Endothelial cell of umbilical vein (primary cell): ENCODE data around the gene PLXNA4. TPM values are rescaled to one million over a fixed set of nuclear protein-coding genes. Genes with fewer than 3 reads are reported as not detected.

ENCODE experiments used
- BruUV-seq: library from RNA; stranded (reverse); fragments of 400-500 nt; replicated peaks from 2 replicates; lab custom pipeline; 2021; lab: Mats Ljungman, UMichigan
- CTCF ChIA-PET: fragments of 300-600, 350-600 bp; sonication (Branson Sonifier 250); formaldehyde crosslinking; loops from one replicate; lab custom pipeline; 2021; ENCODE audit warnings: antibody characterized with exemption, inconsistent platforms; lab: Charles Lee
- POLR2A ChIA-PET: fragments of 300-600, 350-600 bp; sonication (Branson Sonifier 250); formaldehyde crosslinking; loops from one replicate; lab custom pipeline; 2021; ENCODE audit warnings: antibody characterized with exemption, inconsistent platforms; lab: Charles Lee
- DNase-seq: peaks from one replicate; pipeline ENCODE4 v3.0.0-alpha.2; 2011; ENCODE audit warnings: low read depth, low spot score
- FAIRE-seq: peaks from 2 replicates; lab custom pipeline; 2011; peaks lifted over from hg19 to GRCh38; lab: Jason Lieb, UNC
- H2AFZ ChIP-seq: 2 replicates; pipeline ENCODE4 v1.6.0; 2012; ENCODE audit warnings: low read depth, low read length, control low read depth, inconsistent platforms
- H3K27ac ChIP-seq: 2 replicates; pipeline ENCODE4 v1.5.1; 2011; ENCODE audit warnings: low read depth, mild to moderate bottlenecking, control low read depth, low read length, moderate library complexity; ENCODE audit not compliant: insufficient read depth
- H3K27me3 ChIP-seq, 2 experiments: 2 replicates each; pipeline versions ENCODE4 v1.6.0 to v1.6.1; 2011; ENCODE audit warnings: low read length in 2 of 2, mixed read lengths in 1 of 2; ENCODE audit not compliant: control insufficient read depth in 2 of 2, insufficient read depth in 2 of 2
- H3K36me3 ChIP-seq, 2 experiments: 2 replicates in 1 of 2; 3 replicates in 1 of 2; pipeline ENCODE4 v1.5.1; 2011; ENCODE audit warnings: low read length in 2 of 2, mild to moderate bottlenecking in 1 of 2, moderate library complexity in 1 of 2; ENCODE audit not compliant: control insufficient read depth in 2 of 2, insufficient read depth in 2 of 2; ENCODE audit errors: extremely low read depth in 1 of 2
- H3K4me1 ChIP-seq: 3 replicates; pipeline ENCODE4 v1.5.1; 2011; ENCODE audit warnings: mild to moderate bottlenecking, low read length; ENCODE audit not compliant: control insufficient read depth, insufficient read depth; ENCODE audit errors: extremely low read depth
- H3K4me2 ChIP-seq: 2 replicates; pipeline ENCODE4 v1.6.1; 2011; ENCODE audit warnings: low read length, control low read depth, mixed read lengths; ENCODE audit not compliant: insufficient read depth
- H3K4me3 ChIP-seq, 3 experiments: fragments of 200-600 bp in 1 of 3; sonication (generic), shearing (Covaris generic) in 1 of 3; replicated peaks in 1 of 3; 2 replicates each; pipeline ENCODE4 v1.5.1; 2011 to 2016; ENCODE audit warnings: control low read depth in 3 of 3, low read length in 3 of 3, mild to moderate bottlenecking in 2 of 3, inconsistent platforms in 1 of 3, low read depth in 1 of 3, moderate library complexity in 1 of 3; ENCODE audit not compliant: insufficient read depth in 1 of 3
- H3K79me2 ChIP-seq: 2 replicates; pipeline ENCODE4 v1.6.0; 2012; ENCODE audit warnings: low read length, inconsistent platforms; ENCODE audit not compliant: control insufficient read depth, insufficient read depth
- H3K9ac ChIP-seq: replicated peaks from 2 replicates; pipeline ENCODE3; 2011; ENCODE audit warnings: low read length, control low read depth; ENCODE audit not compliant: insufficient read depth; ENCODE audit errors: extremely low read depth
- H3K9me1 ChIP-seq: replicated peaks from 3 replicates; pipeline ENCODE4 v1.6.0; 2011; ENCODE audit warnings: mild to moderate bottlenecking, low read length; ENCODE audit not compliant: control insufficient read depth, insufficient read depth; ENCODE audit errors: extremely low read depth
- H3K9me3 ChIP-seq: replicated peaks from 2 replicates; pipeline ENCODE4 v1.5.1; 2012; ENCODE audit warnings: low read length, inconsistent platforms; ENCODE audit not compliant: control insufficient read depth, insufficient read depth
- H4K20me1 ChIP-seq: replicated peaks from 2 replicates; pipeline ENCODE3; 2011; ENCODE audit warnings: mild to moderate bottlenecking, low read length; ENCODE audit not compliant: control insufficient read depth, insufficient read depth; ENCODE audit errors: extremely low read depth
- EZH2 ChIP-seq: IDR thresholded peaks from 2 replicates; pipeline ENCODE4 v1.6.1; 2012; ENCODE audit warnings: borderline replicate concordance, low read depth, mild to moderate bottlenecking, moderate library complexity, low read length, inconsistent platforms; ENCODE audit not compliant: severe bottlenecking
- FOS ChIP-seq: IDR thresholded peaks from 2 replicates; pipeline ENCODE4 v1.6.1; 2011; ENCODE audit warnings: mild to moderate bottlenecking, low read length, moderate library complexity, borderline replicate concordance; ENCODE audit not compliant: insufficient read depth
- GATA2 ChIP-seq: IDR thresholded peaks from 2 replicates; pipeline ENCODE4 v1.7.0; 2011; ENCODE audit warnings: low read depth, mild to moderate bottlenecking, moderate library complexity, mixed read lengths, low read length; ENCODE audit not compliant: insufficient read length, insufficient read depth
- JUN ChIP-seq: IDR thresholded peaks from 2 replicates; pipeline ENCODE4 v1.6.1; 2011; ENCODE audit warnings: borderline replicate concordance, low read depth; ENCODE audit not compliant: insufficient read length, insufficient read depth
- MYC ChIP-seq: IDR thresholded peaks from one replicate; pipeline ENCODE4 v1.6.1; 2011; ENCODE audit warnings: mild to moderate bottlenecking, low read depth, low read length
- POLR2A ChIP-seq: IDR thresholded peaks from 2 replicates; pipeline ENCODE4 v1.6.1; 2012; ENCODE audit warnings: low read depth, mild to moderate bottlenecking, control low read depth, low read length
- POLR2AphosphoS5 ChIP-seq: IDR thresholded peaks from 2 replicates; pipeline ENCODE4 v1.6.1; 2012; ENCODE audit warnings: low read depth, mild to moderate bottlenecking, control low read depth, low read length, moderate library complexity; ENCODE audit not compliant: insufficient read depth
- dilution Hi-C: fragments of 300-500 bp; cut with MboI; formaldehyde crosslinking; loops from one replicate; pipeline ENCODE4 v1.15.0; 2019; ENCODE audit warnings: low sequenced_read_pairs; ENCODE audit not compliant: extremely low pct_ligation_motif_present
- intact Hi-C: fragments of 100-400 bp; cut with micrococcal nuclease; formaldehyde crosslinking; loops from one replicate; pipeline ENCODE4 v1.10.0; 2022
- polyA plus RNA-seq, 4 experiments: library from polyadenylated mRNA; depleted of rRNA in 3 of 4; stranded (reverse) in 3 of 4; unstranded in 1 of 4; fragments of >200 nt; gene quantifications; 2 replicates each; pipeline versions ENCODE4 v1.2.1 to v1.2.3, GENCODE V29; 2011 to 2012; ENCODE audit warnings: missing spikeins in 1 of 4
- total RNA-seq: library from RNA; stranded (reverse); gene quantifications from 2 replicates; pipeline ENCODE4 v1.2.3, GENCODE V29; 2021
- TF ChIP-seq, protein P1 (sequence below): IDR thresholded peaks from 2 replicates; pipeline ENCODE4 v1.6.1; 2011; ENCODE audit not compliant: insufficient read depth, insufficient read length
- TF ChIP-seq, protein P2 (sequence below), 2 donors: IDR thresholded peaks; 1 replicate in 1 of 2; 2 replicates in 1 of 2; pipeline ENCODE4 v1.5.1; 2011; ENCODE audit warnings: low read length in 2 of 2, mild to moderate bottlenecking in 2 of 2, moderate library complexity in 2 of 2, control low read depth in 1 of 2, inconsistent platforms in 1 of 2, low read depth in 1 of 2; ENCODE audit not compliant: insufficient read depth in 1 of 2; ENCODE audit errors: extremely low read depth in 1 of 2

The PLXNA4 gene
- total and polyA plus RNA-seq, 2 donors (not counting 3 experiments of a cell fraction or from before 2014, with no cell fraction given), result 12.1 to 20.4 TPM

DNA sequence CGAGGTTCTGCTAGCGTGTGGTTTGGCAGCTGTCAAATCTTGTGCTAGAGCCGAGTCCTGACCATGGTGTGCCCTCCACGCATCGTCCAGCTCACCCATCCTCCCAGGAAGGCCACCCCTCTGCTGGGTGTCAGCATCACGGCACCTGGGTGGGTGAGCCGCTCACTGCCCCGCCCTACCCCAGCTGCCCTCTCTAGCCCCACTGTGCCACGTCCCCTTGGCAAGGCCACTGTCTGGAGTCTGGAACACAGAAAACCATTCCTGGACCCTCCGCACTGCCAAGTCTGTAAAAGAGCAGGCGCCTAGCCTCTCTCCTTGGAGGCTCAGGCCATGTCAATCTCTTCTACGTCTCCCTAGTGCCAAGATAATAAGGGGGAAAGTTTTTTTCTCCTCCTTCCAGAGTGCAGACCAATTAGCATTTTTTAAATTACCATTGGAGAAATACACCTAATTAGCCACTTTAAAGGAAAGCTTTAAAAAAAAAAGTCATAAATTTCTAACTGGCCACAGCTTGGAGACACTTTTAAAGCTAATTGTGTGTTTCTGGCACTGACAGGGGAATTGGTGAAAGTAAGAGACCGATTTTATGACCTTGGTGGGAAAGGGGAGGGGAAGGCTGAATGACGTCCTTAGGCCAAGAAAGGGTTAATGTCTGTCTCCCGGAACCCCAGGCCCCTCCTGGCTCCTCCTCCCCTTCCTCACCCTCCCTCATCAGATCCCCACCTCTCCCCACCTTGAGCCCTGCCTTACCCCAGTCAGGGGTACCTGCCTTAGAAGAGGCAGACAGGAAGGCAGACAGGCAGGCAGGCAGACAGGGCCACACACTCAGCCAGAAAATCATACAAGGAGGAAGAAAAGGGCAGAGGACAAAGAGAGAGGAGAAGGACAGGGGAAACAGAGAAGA lies 151.2 kb downstream of the PLXNA4 start:
- H3K9me3 ChIP-seq, result no peaks in the 10 kb centered on the region
- CTCF ChIA-PET, result interaction anchor here (1.0 kb wide), 1 partner anchor 31 kb away, joined by 3 read pairs; no protein-coding TSS in a partner anchor
- H3K4me3 ChIP-seq, result no peak overlapping the region
- H3K9ac ChIP-seq, result peak overlapping the region; percentile 20
- peak overlapping the region; percentile 44 for H3K27ac ChIP-seq
- no peaks in the 10 kb centered on the region for H4K20me1 ChIP-seq
- intact Hi-C loops, result no loop called here
- DNase-seq (peak; percentile 51), FAIRE-seq (peak; percentile 24)
- no TSS peak for BruUV-seq
- dilution Hi-C loops, result no loop called here
- H3K4me2 ChIP-seq, result no peak overlapping the region
- H3K4me1 ChIP-seq, result peaks cover 46% of the 10 kb centered on the region
- no peaks in the 10 kb centered on the region for H3K79me2 ChIP-seq
- peak overlapping the region; percentile 12 for H2AFZ ChIP-seq
- POLR2A ChIA-PET, result no interaction called here
- H3K27me3 ChIP-seq, result no peaks in the 10 kb centered on the region
- no peaks in the 10 kb centered on the region for H3K36me3 ChIP-seq
- no peak for TF ChIP-seq POLR2A
- TF ChIP-seq FOS, result no peak
- no peak for TF ChIP-seq MYC
- no peak for TF ChIP-seq GATA2
- TF ChIP-seq POLR2AphosphoS5, result no peak
- no peak for TF ChIP-seq EZH2
- TF ChIP-seq, protein P1, sequence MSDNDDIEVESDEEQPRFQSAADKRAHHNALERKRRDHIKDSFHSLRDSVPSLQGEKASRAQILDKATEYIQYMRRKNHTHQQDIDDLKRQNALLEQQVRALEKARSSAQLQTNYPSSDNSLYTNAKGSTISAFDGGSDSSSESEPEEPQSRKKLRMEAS, result no peak
- TF ChIP-seq, protein P2, sequence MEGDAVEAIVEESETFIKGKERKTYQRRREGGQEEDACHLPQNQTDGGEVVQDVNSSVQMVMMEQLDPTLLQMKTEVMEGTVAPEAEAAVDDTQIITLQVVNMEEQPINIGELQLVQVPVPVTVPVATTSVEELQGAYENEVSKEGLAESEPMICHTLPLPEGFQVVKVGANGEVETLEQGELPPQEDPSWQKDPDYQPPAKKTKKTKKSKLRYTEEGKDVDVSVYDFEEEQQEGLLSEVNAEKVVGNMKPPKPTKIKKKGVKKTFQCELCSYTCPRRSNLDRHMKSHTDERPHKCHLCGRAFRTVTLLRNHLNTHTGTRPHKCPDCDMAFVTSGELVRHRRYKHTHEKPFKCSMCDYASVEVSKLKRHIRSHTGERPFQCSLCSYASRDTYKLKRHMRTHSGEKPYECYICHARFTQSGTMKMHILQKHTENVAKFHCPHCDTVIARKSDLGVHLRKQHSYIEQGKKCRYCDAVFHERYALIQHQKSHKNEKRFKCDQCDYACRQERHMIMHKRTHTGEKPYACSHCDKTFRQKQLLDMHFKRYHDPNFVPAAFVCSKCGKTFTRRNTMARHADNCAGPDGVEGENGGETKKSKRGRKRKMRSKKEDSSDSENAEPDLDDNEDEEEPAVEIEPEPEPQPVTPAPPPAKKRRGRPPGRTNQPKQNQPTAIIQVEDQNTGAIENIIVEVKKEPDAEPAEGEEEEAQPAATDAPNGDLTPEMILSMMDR (IDR thresholded peaks at IDR 0.05; ENCODE audit: extremely low read depth in 1 of 2, insufficient read depth in 1 of 2, low read depth in 1 of 2, low read length in 2 of 2), result no peak
- no peak for TF ChIP-seq JUN
- no peaks in the 10 kb centered on the region for H3K9me1 ChIP-seq
